ENCODE results near the gene COL6A6.

COL6A6 gene

GRCh38 chr3:130509008-130509407, 8.0 kb upstream of the COL6A6 start:
- H3K9me3 ChIP-seq (ENCODE audit: insufficient read depth, low read depth, low read length): no peaks in the 10 kb centered on the region
- no peaks in the 10 kb centered on the region for H3K36me3 ChIP-seq (ENCODE audit: insufficient read depth, low read length)
- H4K20me1 ChIP-seq (ENCODE audit: insufficient read depth, low read length, poor library complexity, severe bottlenecking): no peaks in the 10 kb centered on the region
- H3K4me1 ChIP-seq (ENCODE audit: insufficient read depth, low read length, poor library complexity, severe bottlenecking): no peaks in the 10 kb centered on the region
- no peaks in the 10 kb centered on the region for H3K9me2 ChIP-seq (replicated peaks; ENCODE audit: low read depth, low read length)
- H3K9ac ChIP-seq (ENCODE audit: low read depth, low read length, poor library complexity, severe bottlenecking): no peak overlapping the region
- no peaks in the 10 kb centered on the region for H3K79me2 ChIP-seq (ENCODE audit: insufficient read depth, low read length)
- H3F3A ChIP-seq (ENCODE audit: low read depth): no peaks in the 10 kb centered on the region
- H3K4me3 ChIP-seq (ENCODE audit: low read length, poor library complexity, severe bottlenecking): no peak overlapping the region
- H3K4me2 ChIP-seq (ENCODE audit: low read depth, low read length, poor library complexity, severe bottlenecking): no peak overlapping the region
- no peak overlapping the region for H2AFZ ChIP-seq (ENCODE audit: low read length)
- H3K27me3 ChIP-seq (ENCODE audit: insufficient read depth, low read length, poor library complexity, severe bottlenecking): no peaks in the 10 kb centered on the region
- TF ChIP-seq EZH2phosphoT487 (IDR thresholded peaks at IDR 0.05; ENCODE audit: borderline replicate concordance) (no peak), CTCF (conservative IDR thresholded peaks at IDR 0.05; ENCODE audit: low read length) (no peak)

GRCh38 chr3:130514681-130515080, 2.3 kb upstream of the COL6A6 start:
- no peaks in the 10 kb centered on the region for H3K79me2 ChIP-seq (ENCODE audit: insufficient read depth, low read length)
- TF ChIP-seq CTCF (conservative IDR thresholded peaks at IDR 0.05; ENCODE audit: low read length) (no peak), EZH2phosphoT487 (IDR thresholded peaks at IDR 0.05; ENCODE audit: borderline replicate concordance) (no peak)
- no peaks in the 10 kb centered on the region for H3K9me2 ChIP-seq (replicated peaks; ENCODE audit: low read depth, low read length)
- H3K4me3 ChIP-seq (ENCODE audit: low read length, poor library complexity, severe bottlenecking): no peak overlapping the region
- no peak overlapping the region for H3K9ac ChIP-seq (ENCODE audit: low read depth, low read length, poor library complexity, severe bottlenecking)
- no peaks in the 10 kb centered on the region for H3K4me1 ChIP-seq (ENCODE audit: insufficient read depth, low read length, poor library complexity, severe bottlenecking)
- no peak overlapping the region for H2AFZ ChIP-seq (ENCODE audit: low read length)
- no peaks in the 10 kb centered on the region for H3K9me3 ChIP-seq (ENCODE audit: insufficient read depth, low read depth, low read length)
- no peaks in the 10 kb centered on the region for H3K36me3 ChIP-seq (ENCODE audit: insufficient read depth, low read length)
- no peaks in the 10 kb centered on the region for H3F3A ChIP-seq (ENCODE audit: low read depth)
- no peaks in the 10 kb centered on the region for H3K27me3 ChIP-seq (ENCODE audit: insufficient read depth, low read length, poor library complexity, severe bottlenecking)
- H4K20me1 ChIP-seq (ENCODE audit: insufficient read depth, low read length, poor library complexity, severe bottlenecking): no peaks in the 10 kb centered on the region
- no peak overlapping the region for H3K4me2 ChIP-seq (ENCODE audit: low read depth, low read length, poor library complexity, severe bottlenecking)

GRCh38 chr3:130515755-130516154, 1.2 kb upstream of the COL6A6 start:
- TF ChIP-seq EZH2phosphoT487 (IDR thresholded peaks at IDR 0.05; ENCODE audit: borderline replicate concordance) (no peak), CTCF (conservative IDR thresholded peaks at IDR 0.05; ENCODE audit: low read length) (no peak)
- Histone ChIP-seq H3K4me2 (ENCODE audit: low read depth, low read length, poor library complexity, severe bottlenecking) (no peak overlapping the region), H3F3A (ENCODE audit: low read depth) (no peaks in the 10 kb centered on the region), H3K9ac (ENCODE audit: low read depth, low read length, poor library complexity, severe bottlenecking) (no peak overlapping the region), H3K27me3 (ENCODE audit: insufficient read depth, low read length, poor library complexity, severe bottlenecking) (no peaks in the 10 kb centered on the region), H3K4me3 (ENCODE audit: low read length, poor library complexity, severe bottlenecking) (no peak overlapping the region), H3K36me3 (ENCODE audit: insufficient read depth, low read length) (no peaks in the 10 kb centered on the region), H3K4me1 (ENCODE audit: insufficient read depth, low read length, poor library complexity, severe bottlenecking) (no peaks in the 10 kb centered on the region), H3K9me3 (ENCODE audit: insufficient read depth, low read depth, low read length) (no peaks in the 10 kb centered on the region), H3K9me2 (replicated peaks; ENCODE audit: low read depth, low read length) (no peaks in the 10 kb centered on the region), H2AFZ (ENCODE audit: low read length) (no peak overlapping the region), H4K20me1 (ENCODE audit: insufficient read depth, low read length, poor library complexity, severe bottlenecking) (no peaks in the 10 kb centered on the region), H3K79me2 (ENCODE audit: insufficient read depth, low read length) (no peaks in the 10 kb centered on the region)
